HPDE6-E6E7 (cell line): ENCODE results near the gene MAEL.

ENCODE experiments used
- DNase-seq: peaks from one replicate; pipeline ENCODE4 v3.0.0; 2011; ENCODE audit warnings: missing footprints; ENCODE audit errors: extremely low spot score

Gene MAEL

GRCh38 chr1:166988974-166989515, at the start of gene MAEL:
Gene MAEL, plus strand, starts transcription at chr1:166989280. Its CDS starts 73 bp downstream, at chr1:166989353.
- no peak for DNase-seq

DNA sequence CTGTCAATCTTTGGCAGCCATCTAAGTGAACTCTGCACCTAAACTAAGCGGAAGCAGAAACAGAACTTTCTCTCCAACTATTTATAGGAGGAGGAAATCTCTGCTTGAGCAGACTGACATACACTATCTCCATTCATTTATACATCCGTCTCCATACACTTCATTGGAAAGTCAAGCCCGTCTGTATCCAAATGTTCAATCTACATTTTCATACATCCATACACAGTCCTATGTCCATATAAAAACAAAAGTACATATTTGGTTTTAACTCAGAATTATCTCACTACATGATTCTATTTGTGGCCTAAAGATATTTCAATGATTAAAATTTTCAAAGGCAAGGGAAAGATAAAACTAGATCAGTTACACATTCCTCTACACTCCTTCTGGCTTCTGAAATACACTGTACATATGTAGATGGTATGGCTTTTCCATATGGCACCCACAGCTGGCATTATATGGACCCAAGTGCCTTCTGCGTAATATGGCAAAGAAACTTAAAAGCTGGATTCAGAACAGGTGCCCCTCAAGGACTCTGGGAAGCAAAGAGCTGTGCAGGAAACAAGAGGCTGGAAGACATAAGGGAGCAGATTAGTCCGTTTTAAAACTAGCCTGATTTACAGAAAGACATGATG, 49.2 kb upstream of the MAEL start:
- DNase-seq: no peak

DNA sequence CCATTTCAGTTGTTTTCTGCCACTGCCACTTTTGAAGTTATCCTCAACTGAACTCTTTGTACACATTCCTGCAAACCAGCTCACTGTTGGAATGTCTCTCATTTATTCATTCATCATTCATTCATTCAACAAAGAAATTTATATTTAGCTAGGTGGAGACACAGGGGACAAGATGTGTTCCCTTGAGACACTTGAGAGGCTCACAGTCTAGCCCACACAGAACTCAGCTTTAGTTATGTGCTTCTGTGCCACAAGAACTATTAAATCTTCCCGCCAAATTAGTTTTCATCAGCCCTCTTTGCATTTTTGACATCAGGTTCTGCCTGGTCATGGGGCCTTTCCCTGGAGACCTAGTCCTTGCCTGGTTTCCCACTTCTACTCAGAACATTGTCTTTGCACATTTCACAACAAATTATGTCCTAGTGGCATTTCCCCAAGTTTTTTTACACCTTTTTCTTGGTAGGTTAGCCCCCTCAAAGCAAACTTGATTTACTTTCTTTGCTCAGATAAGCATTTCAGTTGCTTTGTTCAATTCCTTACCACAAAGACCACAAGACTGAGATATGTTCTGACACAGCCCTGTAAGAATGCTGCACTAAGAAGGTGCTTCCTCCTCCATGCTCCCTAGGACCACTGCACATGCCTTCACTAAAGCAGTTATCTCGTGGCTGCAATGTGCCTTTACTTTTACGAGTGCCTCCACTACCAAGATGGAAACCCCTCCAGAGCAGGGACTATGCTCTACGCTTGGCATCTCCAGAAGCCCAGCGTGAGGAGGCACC, 44.7 kb upstream of the MAEL start:
- no peak for DNase-seq

GRCh38 chr1:166947398-166948043, 41.6 kb upstream of the MAEL start:
- DNase-seq: no peak

- DNase-seq: no peak
These were observed 40.2 kb upstream of the MAEL start for GRCh38 chr1:166948856-166949350.

GRCh38 chr1:166950156-166950555, 38.9 kb upstream of the MAEL start:
- no peak for DNase-seq

DNA sequence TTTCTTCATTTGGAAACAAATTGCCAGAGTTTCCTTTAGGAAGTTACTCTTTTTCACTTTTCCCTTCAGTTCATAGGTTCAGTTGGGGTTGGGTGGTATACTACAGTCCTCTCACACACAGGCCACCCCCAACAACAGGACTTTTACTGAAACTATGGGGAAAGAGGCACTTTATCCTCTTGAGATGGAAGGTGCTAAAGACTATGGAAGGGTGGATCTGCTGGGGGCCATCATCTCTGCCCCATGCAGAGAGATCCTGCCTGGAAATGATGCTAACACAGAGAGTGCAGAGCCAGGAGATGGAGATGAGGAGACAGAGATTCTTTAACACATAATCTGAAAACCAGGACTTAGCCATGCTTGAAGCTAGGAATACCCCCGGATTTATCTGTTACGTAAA, 38.0 kb upstream of the MAEL start:
- DNase-seq: no peak

DNA sequence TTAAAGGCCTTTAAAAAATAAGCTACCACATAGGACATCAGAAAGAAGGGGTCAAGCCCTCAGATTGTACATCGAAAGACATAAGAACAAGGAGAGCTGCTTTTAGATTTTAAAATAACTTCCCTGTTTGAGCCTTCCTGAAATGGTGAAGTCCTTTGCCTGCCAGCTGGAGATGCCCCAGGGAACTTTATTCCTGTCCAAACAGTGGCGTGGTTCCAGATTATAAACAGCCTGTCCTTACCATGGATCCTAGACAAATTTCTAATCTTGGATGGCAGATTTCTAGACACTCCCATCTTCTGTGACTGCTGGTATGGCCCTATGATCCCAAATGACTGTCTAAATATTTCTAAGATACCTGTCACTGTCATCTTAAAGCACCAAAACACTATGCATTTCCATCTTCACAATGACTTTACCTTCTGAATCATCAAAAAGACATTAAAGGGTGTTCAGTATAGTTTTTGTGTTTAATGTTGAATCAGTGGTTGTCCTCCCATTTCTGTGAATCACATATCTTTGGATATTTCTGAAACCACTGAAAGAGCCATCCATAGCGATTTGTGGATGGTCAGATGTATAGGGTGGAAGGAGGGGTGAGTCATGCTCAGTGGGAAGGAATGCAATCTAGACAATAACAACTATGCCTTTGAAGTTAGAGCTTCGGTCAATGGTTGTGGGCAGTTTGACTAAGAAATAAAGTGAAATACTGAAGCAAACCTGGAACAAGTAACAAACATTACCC, 36.9 kb upstream of the MAEL start:
- DNase-seq: no peak

GRCh38 chr1:166953491-166953890, 35.6 kb upstream of the MAEL start:
- DNase-seq: no peak

GRCh38 chr1:166956057-166956850, 32.8 kb upstream of the MAEL start:
- no peak for DNase-seq

DNA sequence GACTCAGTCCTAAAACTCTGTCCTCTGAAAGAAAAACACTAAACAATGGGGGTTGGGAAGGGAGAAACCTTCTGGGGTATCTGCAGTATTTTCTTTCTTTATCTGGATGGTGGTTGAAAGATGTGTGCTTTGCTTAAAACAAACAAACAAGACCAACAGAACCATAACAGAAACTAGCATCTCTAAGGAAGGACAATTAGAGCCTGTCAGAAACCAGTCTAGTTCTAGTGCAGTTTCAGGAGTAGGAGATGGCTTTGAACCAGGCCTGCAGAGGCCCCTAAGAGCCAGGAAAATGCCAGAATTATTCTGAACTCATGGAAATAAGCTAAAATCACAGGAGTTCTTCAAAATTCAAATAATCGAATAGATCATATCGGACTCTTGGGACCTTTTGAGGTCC, 32.2 kb upstream of the MAEL start:
- DNase-seq: no peak

DNA sequence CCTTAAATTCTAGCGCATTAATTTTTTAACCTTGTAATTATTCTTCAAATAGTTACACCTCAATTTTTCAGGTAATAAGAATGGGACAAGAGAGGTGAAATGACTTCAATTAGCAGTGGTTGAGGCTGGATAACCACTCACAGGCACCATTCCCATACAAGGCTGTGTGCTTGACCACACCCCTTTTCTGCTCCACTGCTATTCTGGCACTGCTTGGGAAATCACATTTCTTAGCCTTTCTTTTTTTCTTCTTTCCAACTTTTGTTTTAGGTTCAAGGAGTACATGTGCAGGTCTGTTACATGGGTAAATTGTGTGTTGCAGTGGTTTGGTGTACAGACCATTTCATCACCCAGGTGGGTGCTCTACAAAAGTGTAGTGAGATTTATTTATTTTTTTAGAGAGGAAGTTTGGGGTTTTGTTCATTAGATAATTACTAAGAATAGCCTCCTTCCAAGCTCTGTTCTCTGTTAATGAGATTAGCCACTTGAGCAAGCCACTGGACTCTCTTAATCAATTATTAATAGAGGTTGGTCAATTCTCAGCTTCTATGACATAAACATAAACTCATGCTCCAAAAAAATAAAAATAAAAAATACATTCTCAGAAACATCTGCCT, 28.1 kb upstream of the MAEL start:
- DNase-seq: no peak

- DNase-seq: no peak
These were observed 19.9 kb upstream of the MAEL start for GRCh38 chr1:166969074-166969677.

DNA sequence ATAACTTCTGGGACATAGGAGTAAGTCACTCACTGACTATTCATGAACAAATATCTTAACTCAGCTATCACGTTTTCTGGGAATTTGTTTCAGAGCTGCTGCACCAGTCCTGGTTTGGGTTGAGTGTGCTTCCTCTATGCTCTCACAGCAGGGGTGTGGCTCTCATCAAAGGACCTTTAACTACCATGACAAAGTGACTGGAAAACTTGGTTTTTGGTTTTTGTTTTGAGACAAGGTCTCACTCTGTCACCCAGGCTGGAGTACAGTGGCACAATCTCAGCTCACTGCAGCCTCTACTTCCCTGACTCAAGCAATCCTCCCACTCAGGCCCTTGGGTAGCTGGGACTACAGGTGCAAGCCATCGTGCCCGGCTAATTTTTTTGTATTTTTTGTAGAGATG, 17.8 kb upstream of the MAEL start:
- no peak for DNase-seq

GRCh38 chr1:166972193-166972592, 16.9 kb upstream of the MAEL start:
- DNase-seq: no peak

- DNase-seq: no peak
These were observed 16.3 kb upstream of the MAEL start for GRCh38 chr1:166972826-166973225.

DNA sequence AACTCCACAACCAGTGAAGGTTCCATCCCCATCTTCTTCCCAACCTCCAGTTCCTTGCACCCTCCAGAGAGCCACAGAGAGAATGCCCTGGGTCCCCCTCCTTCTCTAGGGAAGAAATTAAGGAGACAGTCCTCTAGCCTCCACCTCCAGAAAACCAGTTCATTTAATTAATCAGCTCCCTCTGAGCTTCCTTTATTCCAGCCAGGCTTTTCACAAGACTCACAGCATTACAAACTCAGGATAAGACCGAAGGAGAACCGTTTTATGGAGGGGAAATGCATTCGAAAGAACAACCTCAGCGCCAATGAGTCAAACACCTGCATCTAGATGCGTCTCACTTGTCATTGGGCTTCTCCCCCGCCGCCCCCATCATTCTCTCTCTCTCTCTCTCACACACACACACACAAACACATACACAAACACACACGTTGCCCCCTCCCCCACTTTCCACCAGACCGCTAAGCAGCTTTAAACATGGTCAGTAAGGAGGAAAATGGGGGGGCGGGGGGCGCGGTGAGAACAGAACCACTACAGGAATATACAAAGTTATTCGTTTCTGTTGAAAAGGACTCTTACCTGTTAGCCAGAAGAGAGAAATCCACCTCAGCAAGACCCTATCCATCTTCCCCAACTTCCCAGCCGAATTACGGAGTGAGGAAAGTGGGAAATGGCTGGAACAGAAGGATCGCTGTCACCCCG, 14.3 kb upstream of the MAEL start:
- DNase-seq: no peak

DNA sequence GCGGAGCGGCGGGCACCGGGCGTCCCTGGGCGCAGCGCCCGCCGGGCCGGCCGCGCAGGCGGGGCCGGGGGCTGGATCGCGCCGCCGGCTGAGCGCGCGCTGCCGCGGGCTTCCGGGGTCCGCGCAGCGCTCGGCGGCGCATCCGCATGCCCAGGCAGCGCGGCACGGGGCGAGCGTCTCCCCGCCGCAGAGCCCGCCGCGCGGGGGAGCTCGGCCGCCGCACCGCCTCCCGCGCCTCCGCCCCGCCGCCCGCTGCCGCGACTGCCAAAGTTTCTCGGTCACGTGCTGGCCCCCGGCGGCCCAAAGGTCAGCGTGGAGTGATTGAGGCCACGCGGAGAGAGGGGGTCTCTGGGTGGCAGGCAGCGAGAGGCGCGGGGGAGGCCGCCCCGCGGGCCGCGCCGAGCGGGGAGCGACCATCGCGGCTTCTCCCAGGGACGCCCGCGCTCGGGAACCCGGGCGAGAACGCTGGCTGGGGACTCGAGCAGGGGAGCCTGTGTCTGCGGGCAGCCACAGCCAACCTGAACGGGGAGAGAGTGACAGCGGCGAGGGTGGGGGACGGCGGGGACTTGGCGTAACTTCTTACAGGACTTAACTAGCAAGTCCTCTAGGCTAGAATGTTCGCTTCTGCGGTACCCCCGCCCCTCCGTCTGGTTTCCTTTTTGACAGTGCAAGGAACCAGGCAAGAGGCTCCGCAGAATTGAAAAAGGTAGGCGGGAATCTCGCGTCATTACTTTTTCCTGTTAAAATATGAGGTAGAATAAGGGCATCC, 13.5 kb upstream of the MAEL start, which contains the start of gene ILDR2:
Gene ILDR2, minus strand, starts transcription at position 180 of the 769 bp plus-strand sequence. CDS start 272 bp downstream, outside the sequence.
- DNase-seq: peak; percentile 32

- DNase-seq: no peak
These were observed 11.1 kb upstream of the MAEL start for GRCh38 chr1:166977951-166978350.
